Measurements from ENCODE around the gene PLEKHH1.

PLEKHH1 gene

DNA sequence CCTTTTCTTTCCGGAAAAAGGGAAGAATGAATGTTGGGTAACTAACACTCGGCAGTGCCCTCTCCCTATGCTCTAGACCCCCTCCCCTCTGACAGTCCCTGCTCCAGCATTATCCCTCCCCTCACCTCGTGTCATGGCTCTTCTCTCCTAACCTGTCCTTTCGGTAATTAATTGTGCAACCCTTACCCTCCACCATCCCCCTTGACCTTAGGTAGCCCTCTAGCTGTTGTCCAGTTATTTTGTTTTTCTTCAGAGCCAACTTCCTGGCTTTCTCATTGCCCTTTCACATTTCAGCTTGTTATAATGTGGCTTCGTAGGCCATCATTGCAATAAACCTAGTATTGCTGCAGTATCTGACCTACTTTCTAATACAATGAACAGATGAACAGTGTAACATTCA is 97.8 kb downstream of the PLEKHH1 start:
- DNase-seq (ENCODE audit: low read depth in 1 of 2, low spot score in 1 of 2) = no peak

DNA sequence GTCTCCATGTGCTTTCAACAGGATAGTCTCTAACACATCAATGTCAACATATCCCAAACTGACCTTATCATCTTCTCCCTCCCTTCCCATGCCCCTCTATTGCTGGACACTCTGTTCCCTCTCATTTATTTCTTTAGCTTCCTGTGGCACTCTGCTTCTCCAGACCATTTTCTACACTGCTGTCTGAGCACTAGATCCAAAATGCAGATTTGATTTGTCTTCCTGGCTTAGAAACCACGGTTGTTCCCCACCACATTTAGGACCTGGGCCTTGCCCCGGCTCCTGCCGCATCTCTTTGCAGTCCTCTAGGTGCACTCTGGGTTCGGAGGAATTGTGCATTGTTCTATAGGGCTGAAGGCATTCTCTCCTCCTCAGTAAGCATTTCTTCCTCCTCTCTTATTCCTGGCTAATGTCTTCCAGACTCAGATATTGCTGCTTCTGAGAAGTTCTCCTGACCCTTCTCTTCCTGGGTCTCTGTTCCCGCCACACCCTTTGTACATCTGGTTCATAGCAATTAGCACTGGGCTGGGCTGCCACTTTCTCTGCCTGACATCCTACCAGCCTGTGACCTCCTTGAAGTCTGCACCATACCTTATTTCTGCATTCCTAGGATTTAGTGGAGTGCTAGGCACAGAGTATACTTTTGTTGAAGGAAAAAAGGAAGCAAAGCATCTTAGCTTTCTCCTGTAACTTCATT is 100.5 kb downstream of the PLEKHH1 start:
- H3K4me3 ChIP-seq (replicated peaks; ENCODE audit: insufficient read depth, low read length) = no peak overlapping the region
- no peak for DNase-seq (ENCODE audit: low read depth in 1 of 2, low spot score in 1 of 2)
- no peak overlapping the region for H3K27ac ChIP-seq (replicated peaks)
- TF ChIP-seq GABPA (IDR thresholded peaks at IDR 0.05; ENCODE audit: low read depth) (no peak), SPI1 (IDR thresholded peaks at IDR 0.05; ENCODE audit: borderline replicate concordance, low read depth) (no peak), POLR2AphosphoS5 (IDR thresholded peaks at IDR 0.05; ENCODE audit: low read depth) (no peak)
- TF ChIP-seq, protein P1, sequence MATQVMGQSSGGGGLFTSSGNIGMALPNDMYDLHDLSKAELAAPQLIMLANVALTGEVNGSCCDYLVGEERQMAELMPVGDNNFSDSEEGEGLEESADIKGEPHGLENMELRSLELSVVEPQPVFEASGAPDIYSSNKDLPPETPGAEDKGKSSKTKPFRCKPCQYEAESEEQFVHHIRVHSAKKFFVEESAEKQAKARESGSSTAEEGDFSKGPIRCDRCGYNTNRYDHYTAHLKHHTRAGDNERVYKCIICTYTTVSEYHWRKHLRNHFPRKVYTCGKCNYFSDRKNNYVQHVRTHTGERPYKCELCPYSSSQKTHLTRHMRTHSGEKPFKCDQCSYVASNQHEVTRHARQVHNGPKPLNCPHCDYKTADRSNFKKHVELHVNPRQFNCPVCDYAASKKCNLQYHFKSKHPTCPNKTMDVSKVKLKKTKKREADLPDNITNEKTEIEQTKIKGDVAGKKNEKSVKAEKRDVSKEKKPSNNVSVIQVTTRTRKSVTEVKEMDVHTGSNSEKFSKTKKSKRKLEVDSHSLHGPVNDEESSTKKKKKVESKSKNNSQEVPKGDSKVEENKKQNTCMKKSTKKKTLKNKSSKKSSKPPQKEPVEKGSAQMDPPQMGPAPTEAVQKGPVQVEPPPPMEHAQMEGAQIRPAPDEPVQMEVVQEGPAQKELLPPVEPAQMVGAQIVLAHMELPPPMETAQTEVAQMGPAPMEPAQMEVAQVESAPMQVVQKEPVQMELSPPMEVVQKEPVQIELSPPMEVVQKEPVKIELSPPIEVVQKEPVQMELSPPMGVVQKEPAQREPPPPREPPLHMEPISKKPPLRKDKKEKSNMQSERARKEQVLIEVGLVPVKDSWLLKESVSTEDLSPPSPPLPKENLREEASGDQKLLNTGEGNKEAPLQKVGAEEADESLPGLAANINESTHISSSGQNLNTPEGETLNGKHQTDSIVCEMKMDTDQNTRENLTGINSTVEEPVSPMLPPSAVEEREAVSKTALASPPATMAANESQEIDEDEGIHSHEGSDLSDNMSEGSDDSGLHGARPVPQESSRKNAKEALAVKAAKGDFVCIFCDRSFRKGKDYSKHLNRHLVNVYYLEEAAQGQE (IDR thresholded peaks at IDR 0.05; ENCODE audit: insufficient replicate concordance, low read depth) = no peak
- TF ChIP-seq, protein P2, sequence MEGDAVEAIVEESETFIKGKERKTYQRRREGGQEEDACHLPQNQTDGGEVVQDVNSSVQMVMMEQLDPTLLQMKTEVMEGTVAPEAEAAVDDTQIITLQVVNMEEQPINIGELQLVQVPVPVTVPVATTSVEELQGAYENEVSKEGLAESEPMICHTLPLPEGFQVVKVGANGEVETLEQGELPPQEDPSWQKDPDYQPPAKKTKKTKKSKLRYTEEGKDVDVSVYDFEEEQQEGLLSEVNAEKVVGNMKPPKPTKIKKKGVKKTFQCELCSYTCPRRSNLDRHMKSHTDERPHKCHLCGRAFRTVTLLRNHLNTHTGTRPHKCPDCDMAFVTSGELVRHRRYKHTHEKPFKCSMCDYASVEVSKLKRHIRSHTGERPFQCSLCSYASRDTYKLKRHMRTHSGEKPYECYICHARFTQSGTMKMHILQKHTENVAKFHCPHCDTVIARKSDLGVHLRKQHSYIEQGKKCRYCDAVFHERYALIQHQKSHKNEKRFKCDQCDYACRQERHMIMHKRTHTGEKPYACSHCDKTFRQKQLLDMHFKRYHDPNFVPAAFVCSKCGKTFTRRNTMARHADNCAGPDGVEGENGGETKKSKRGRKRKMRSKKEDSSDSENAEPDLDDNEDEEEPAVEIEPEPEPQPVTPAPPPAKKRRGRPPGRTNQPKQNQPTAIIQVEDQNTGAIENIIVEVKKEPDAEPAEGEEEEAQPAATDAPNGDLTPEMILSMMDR (IDR thresholded peaks at IDR 0.05; ENCODE audit: insufficient read depth, low read length) = no peak
- H3K27me3 ChIP-seq (ENCODE audit: insufficient read depth, poor library complexity, severe bottlenecking) = no peaks in the 10 kb centered on the region

More for the DNA sequence above, 97.8 kb downstream of the PLEKHH1 start:
- Histone ChIP-seq H3K4me3 (replicated peaks; ENCODE audit: insufficient read depth, low read length) (no peak overlapping the region), H3K27ac (replicated peaks) (no peak overlapping the region), H3K27me3 (ENCODE audit: insufficient read depth, poor library complexity, severe bottlenecking) (no peaks in the 10 kb centered on the region)
- TF ChIP-seq, protein P2 (IDR thresholded peaks at IDR 0.05; ENCODE audit: insufficient read depth, low read length) = no peak
- TF ChIP-seq SPI1 (IDR thresholded peaks at IDR 0.05; ENCODE audit: borderline replicate concordance, low read depth) (no peak), GABPA (IDR thresholded peaks at IDR 0.05; ENCODE audit: low read depth) (no peak), POLR2AphosphoS5 (IDR thresholded peaks at IDR 0.05; ENCODE audit: low read depth) (no peak)
- TF ChIP-seq, protein P1 (IDR thresholded peaks at IDR 0.05; ENCODE audit: insufficient replicate concordance, low read depth) = no peak

DNA sequence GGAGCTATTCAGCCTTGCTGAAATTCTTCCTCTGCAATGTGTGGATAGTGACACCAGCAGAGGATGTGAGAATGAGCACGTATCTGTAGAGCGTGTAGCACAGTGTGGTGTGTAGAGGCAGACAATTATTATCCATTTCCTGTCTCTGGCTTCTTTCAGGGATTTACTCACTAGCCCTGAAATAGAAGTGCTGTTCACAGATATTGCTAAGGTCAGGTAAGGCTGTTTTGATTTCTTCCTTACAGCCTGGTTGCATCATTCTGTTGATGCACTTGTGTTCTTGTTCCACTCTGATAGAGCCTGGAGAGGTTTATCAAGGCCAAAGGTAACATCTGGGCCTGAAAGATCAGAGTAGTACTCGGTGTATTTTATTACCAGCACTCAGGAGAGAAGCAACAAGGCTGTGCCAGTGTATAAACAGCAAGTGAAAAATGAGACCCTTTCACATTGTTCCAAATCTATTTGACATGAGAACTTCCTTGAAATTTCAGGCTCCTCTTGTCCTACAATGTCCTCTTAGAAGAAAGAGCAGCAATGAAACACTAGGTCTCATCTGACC is 103.3 kb downstream of the PLEKHH1 start:
- Histone ChIP-seq H3K27ac (replicated peaks) (no peak overlapping the region), H3K27me3 (ENCODE audit: insufficient read depth, poor library complexity, severe bottlenecking) (no peaks in the 10 kb centered on the region), H3K4me3 (replicated peaks; ENCODE audit: insufficient read depth, low read length) (no peak overlapping the region)
- no peak for DNase-seq (ENCODE audit: low read depth in 1 of 2, low spot score in 1 of 2)
- no peak for TF ChIP-seq POLR2AphosphoS5 (IDR thresholded peaks at IDR 0.05; ENCODE audit: low read depth)
- TF ChIP-seq, protein P1 (IDR thresholded peaks at IDR 0.05; ENCODE audit: insufficient replicate concordance, low read depth) = no peak
- no peak for TF ChIP-seq SPI1 (IDR thresholded peaks at IDR 0.05; ENCODE audit: borderline replicate concordance, low read depth)
- no peak for TF ChIP-seq GABPA (IDR thresholded peaks at IDR 0.05; ENCODE audit: low read depth)
- TF ChIP-seq, protein P2 (IDR thresholded peaks at IDR 0.05; ENCODE audit: insufficient read depth, low read length) = no peak

Data from HL-60 (cell line).